DND-41 (cell line): ENCODE results near the gene CNBD2.

Source experiments
- ATAC-seq: fragments of 200-7000 bp; cut with Tn5 transposase; 3 replicates; pipeline ENCODE4 v1.9.1; 2021; ENCODE audit warnings: low read depth; ENCODE audit not compliant: insufficient read depth
- DNase-seq: peaks from one replicate; pipeline ENCODE4 v3.0.0-alpha.2; 2020
- H2AFZ ChIP-seq: 2 replicates; pipeline ENCODE4 v1.6.0; 2012; ENCODE audit warnings: low read depth, low read length
- H3K27ac ChIP-seq: 2 replicates; pipeline ENCODE4 v1.5.1; 2012; ENCODE audit warnings: low read length, inconsistent platforms
- H3K27me3 ChIP-seq: fragments of 200-600 bp; sonication (generic); 2 replicates; pipeline ENCODE4 v1.6.0; 2012; ENCODE audit warnings: low read length, mild to moderate bottlenecking, inconsistent platforms; ENCODE audit not compliant: insufficient read depth, poor library complexity
- H3K36me3 ChIP-seq: 2 replicates; pipeline ENCODE4 v1.5.1; 2012; ENCODE audit warnings: low read length, inconsistent platforms; ENCODE audit not compliant: insufficient read depth
- H3K4me1 ChIP-seq: 2 replicates; pipeline ENCODE4 v1.5.1; 2012; ENCODE audit warnings: mild to moderate bottlenecking, low read length; ENCODE audit not compliant: insufficient read depth
- H3K4me2 ChIP-seq: 2 replicates; pipeline ENCODE4 v1.6.0; 2012; ENCODE audit warnings: mild to moderate bottlenecking, moderate library complexity, low read length, inconsistent platforms; ENCODE audit not compliant: insufficient read depth
- H3K4me3 ChIP-seq, 2 experiments: fragments of 200-600 bp in 1 of 2; shearing (Covaris generic) in 1 of 2; 2 replicates each; pipeline ENCODE4 v1.5.1; 2012 to 2016; ENCODE audit warnings: inconsistent platforms in 2 of 2, low read length in 2 of 2, mild to moderate bottlenecking in 2 of 2, low read depth in 1 of 2, moderate library complexity in 1 of 2
- H3K79me2 ChIP-seq: 2 replicates; pipeline ENCODE4 v1.6.0; 2012; ENCODE audit warnings: low read length, inconsistent platforms; ENCODE audit not compliant: insufficient read depth
- H3K9ac ChIP-seq: 2 replicates; pipeline ENCODE4 v1.6.0; 2012; ENCODE audit warnings: low read depth, mild to moderate bottlenecking, inconsistent platforms, low read length, moderate library complexity
- H3K9me3 ChIP-seq: 2 replicates; pipeline ENCODE4 v1.5.1; 2012; ENCODE audit warnings: low read length, moderate library complexity, mild to moderate bottlenecking, inconsistent platforms; ENCODE audit not compliant: insufficient read depth, severe bottlenecking
- H4K20me1 ChIP-seq: 2 replicates; pipeline ENCODE4 v1.6.0; 2012; ENCODE audit warnings: low read length; ENCODE audit not compliant: insufficient read depth
- CTCF ChIP-seq: IDR thresholded peaks from 2 replicates; pipeline ENCODE4 v1.5.1; 2012; ENCODE audit warnings: borderline replicate concordance, low read length, moderate library complexity, mild to moderate bottlenecking; ENCODE audit not compliant: poor library complexity, severe bottlenecking; ENCODE audit errors: extremely low read depth
- EZH2 ChIP-seq: IDR thresholded peaks from 3 replicates; pipeline ENCODE4 v1.6.1; 2012; ENCODE audit warnings: borderline replicate concordance, low read depth, mild to moderate bottlenecking, moderate library complexity, low read length, inconsistent platforms; ENCODE audit not compliant: severe bottlenecking

CNBD2 gene

GRCh38 chr20:35934050-35934449 lies 34.3 kb upstream of the CNBD2 start:
- no peak overlapping the region for H3K4me2 ChIP-seq
- no peaks in the 10 kb centered on the region for H3K79me2 ChIP-seq
- no peak overlapping the region for H3K9ac ChIP-seq
- H3K4me1 ChIP-seq = no peaks in the 10 kb centered on the region
- H2AFZ ChIP-seq = no peak overlapping the region
- no peaks in the 10 kb centered on the region for H3K9me3 ChIP-seq
- H4K20me1 ChIP-seq = 0 out of 2 replicates have a peak, but pooled peaks cover 4% of the 10 kb centered on the region
- H3K27ac ChIP-seq = no peak overlapping the region
- peaks cover 67% of the 10 kb centered on the region for H3K36me3 ChIP-seq
- DNase-seq = no peak
- H3K27me3 ChIP-seq = no peaks in the 10 kb centered on the region
- H3K4me3 ChIP-seq = no peak overlapping the region
- no peak for ATAC-seq
- no peak for TF ChIP-seq CTCF
- TF ChIP-seq EZH2 = no peak

GRCh38 chr20:35939264-35939663 lies 29.1 kb upstream of the CNBD2 start:
- no peak for DNase-seq
- Histone ChIP-seq H3K27me3 (no peaks in the 10 kb centered on the region), H3K9ac (no peak overlapping the region), H3K4me3 (no peak overlapping the region), H4K20me1 (0 out of 2 replicates have a peak, but pooled peaks cover 3% of the 10 kb centered on the region), H3K9me3 (no peaks in the 10 kb centered on the region), H3K36me3 (peaks cover 73% of the 10 kb centered on the region), H3K27ac (no peak overlapping the region), H3K4me2 (no peak overlapping the region), H2AFZ (no peak overlapping the region), H3K4me1 (no peaks in the 10 kb centered on the region), H3K79me2 (no peaks in the 10 kb centered on the region)
- no peak for ATAC-seq
- no peak for TF ChIP-seq CTCF
- TF ChIP-seq EZH2 = no peak

DNA sequence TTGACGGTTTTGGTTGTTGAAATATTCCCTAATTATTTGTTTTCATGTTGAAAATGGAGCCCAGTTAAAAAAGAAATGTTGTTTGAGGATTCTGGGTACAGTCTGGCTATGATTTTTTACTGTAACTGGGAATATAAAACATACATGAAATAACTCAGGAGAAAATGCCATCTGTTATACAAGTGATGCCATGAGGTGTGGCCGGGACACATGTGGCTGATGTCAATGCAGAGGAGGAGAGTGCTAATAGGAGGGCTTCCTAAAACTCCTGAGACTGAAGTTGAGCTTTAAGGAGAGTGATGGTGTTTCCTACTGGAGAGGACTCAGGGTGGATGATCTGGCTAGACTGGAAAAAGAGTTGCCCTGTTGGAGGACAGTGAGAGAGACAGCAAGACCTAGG lies 26.8 kb upstream of the CNBD2 start:
- no peak for ATAC-seq
- Histone ChIP-seq H3K36me3 (peaks cover 72% of the 10 kb centered on the region), H4K20me1 (no peaks in the 10 kb centered on the region; the same call in 1 of the 2 replicates), H3K27me3 (no peaks in the 10 kb centered on the region), H2AFZ (no peak overlapping the region), H3K4me3 (no peak overlapping the region), H3K9me3 (no peaks in the 10 kb centered on the region), H3K4me2 (no peak overlapping the region), H3K79me2 (no peaks in the 10 kb centered on the region), H3K27ac (no peak overlapping the region), H3K9ac (no peak overlapping the region), H3K4me1 (no peaks in the 10 kb centered on the region)
- DNase-seq = no peak
- TF ChIP-seq CTCF (no peak), EZH2 (no peak)

GRCh38 chr20:35942243-35942642 lies 26.1 kb upstream of the CNBD2 start:
- no peak overlapping the region for H2AFZ ChIP-seq

More at GRCh38 chr20:35942243-35942642, 26.1 kb upstream of the CNBD2 start:
- Histone ChIP-seq H3K79me2 (no peaks in the 10 kb centered on the region), H3K4me2 (no peak overlapping the region), H3K27me3 (no peaks in the 10 kb centered on the region), H3K27ac (no peak overlapping the region), H3K36me3 (peaks cover 77% of the 10 kb centered on the region), H4K20me1 (no peaks in the 10 kb centered on the region; the same call in 1 of the 2 replicates), H3K9ac (no peak overlapping the region), H3K4me3 (no peak overlapping the region), H3K4me1 (no peaks in the 10 kb centered on the region), H3K9me3 (no peaks in the 10 kb centered on the region)
- ATAC-seq (no peak), DNase-seq (no peak)
- TF ChIP-seq CTCF (no peak), EZH2 (no peak)
